WTC11 (cell line): Measurements from ENCODE around the gene TARBP1. TPM values are rescaled to one million over a fixed set of nuclear protein-coding genes. Genes with fewer than 3 reads are reported as not detected.

Source experiments
- ATAC-seq: fragments of 200-7000 bp; cut with Tn5 transposase; 2 replicates; pipeline ENCODE4 v1.10.0; 2021; ENCODE audit warnings: mild to moderate bottlenecking, moderate library complexity
- CTCF ChIA-PET: fragments of 300-600 bp; sonication (Branson Sonifier 250); formaldehyde crosslinking; loops from one replicate; lab custom pipeline; 2021; ENCODE audit warnings: antibody characterized with exemption; lab: Charles Lee
- POLR2A ChIA-PET: fragments of 350-600 bp; sonication (Branson Sonifier 250); formaldehyde crosslinking; loops from one replicate; lab custom pipeline; 2021; ENCODE audit warnings: antibody characterized with exemption; lab: Charles Lee
- DNase-seq: peaks from one replicate; pipeline ENCODE4 v3.0.0; 2021; ENCODE audit warnings: low spot score
- H3K27ac Mint-ChIP-seq: 2 replicates; pipeline ENCODE4 v1.8.0; 2021; ENCODE audit warnings: mixed read lengths
- H3K27me3 Mint-ChIP-seq: 2 replicates; pipeline ENCODE4 v1.8.0; 2021; ENCODE audit warnings: low read depth, mild to moderate bottlenecking, moderate library complexity, mixed read lengths
- H3K36me3 Mint-ChIP-seq: 2 replicates; pipeline ENCODE4 v1.8.0; 2021; ENCODE audit warnings: mixed read lengths
- H3K4me1 Mint-ChIP-seq: 2 replicates; pipeline ENCODE4 v1.8.0; 2022; ENCODE audit warnings: mixed read lengths
- H3K4me3 Mint-ChIP-seq: 2 replicates; pipeline ENCODE4 v1.8.0; 2021; ENCODE audit warnings: mild to moderate bottlenecking, moderate library complexity, mixed read lengths
- H3K9me3 Mint-ChIP-seq: 2 replicates; pipeline ENCODE4 v1.8.0; 2021; ENCODE audit warnings: mixed read lengths
- ATF1 ChIP-seq: sonication (generic); formaldehyde crosslinking; IDR thresholded peaks from 2 replicates; pipeline ENCODE4 v1.8.1; 2023; ENCODE audit warnings: mild to moderate bottlenecking, moderate library complexity, missing genetic modification reagents
- CREM ChIP-seq: sonication (generic); formaldehyde crosslinking; IDR thresholded peaks from 2 replicates; pipeline ENCODE4 v1.8.1; 2022; ENCODE audit warnings: mild to moderate bottlenecking, missing genetic modification reagents, moderate library complexity
- ERG ChIP-seq: fragments of 250-450 bp; sonication (Bioruptor Pico); IDR thresholded peaks from 2 replicates; pipeline ENCODE4 v1.8.0; 2021; ENCODE audit warnings: mild to moderate bottlenecking
- GRHL2 ChIP-seq: fragments of 250-450 bp; sonication (Bioruptor Pico); IDR thresholded peaks from 2 replicates; pipeline ENCODE4 v1.8.0; 2022; ENCODE audit warnings: mild to moderate bottlenecking, moderate library complexity; ENCODE audit not compliant: insufficient replicate concordance, severe bottlenecking
- GTF2I ChIP-seq: fragments of 250-450 bp; sonication (Bioruptor Pico); conservative IDR thresholded peaks from 2 replicates; pipeline ENCODE4 v1.4.0; 2021; ENCODE audit warnings: mild to moderate bottlenecking
- HMGXB4 ChIP-seq: sonication (generic); formaldehyde crosslinking; IDR thresholded peaks from 2 replicates; pipeline ENCODE4 v1.8.1; 2023; ENCODE audit warnings: mild to moderate bottlenecking, moderate library complexity, missing genetic modification reagents
- JUN ChIP-seq: sonication (generic); formaldehyde crosslinking; IDR thresholded peaks from 2 replicates; pipeline ENCODE4 v1.8.0; 2023; ENCODE audit warnings: mild to moderate bottlenecking, missing genetic modification reagents
- MAX ChIP-seq: sonication (generic); formaldehyde crosslinking; IDR thresholded peaks from 2 replicates; pipeline ENCODE4 v1.8.0; 2022; ENCODE audit warnings: mild to moderate bottlenecking, missing genetic modification reagents
- MYBL2 ChIP-seq: sonication (generic); formaldehyde crosslinking; IDR thresholded peaks from 2 replicates; pipeline ENCODE4 v1.8.1; 2023; ENCODE audit warnings: mild to moderate bottlenecking, moderate library complexity, missing genetic modification reagents
- NR3C1 ChIP-seq: sonication (generic); formaldehyde crosslinking; conservative IDR thresholded peaks from 2 replicates; pipeline ENCODE4 v1.8.1; 2023; ENCODE audit warnings: low read depth, mild to moderate bottlenecking, missing genetic modification reagents
- OVOL2 ChIP-seq: fragments of 250-450 bp; sonication (Bioruptor Pico); IDR thresholded peaks from 2 replicates; pipeline ENCODE4 v1.9.0; 2021; ENCODE audit warnings: mild to moderate bottlenecking, borderline replicate concordance
- RELA ChIP-seq: sonication (generic); formaldehyde crosslinking; IDR thresholded peaks from 2 replicates; pipeline ENCODE4 v1.8.1; 2022; ENCODE audit warnings: missing genetic modification reagents, mild to moderate bottlenecking, borderline replicate concordance
- RORB ChIP-seq: fragments of 250-450 bp; sonication (Bioruptor Pico); IDR thresholded peaks from 2 replicates; pipeline ENCODE4 v1.9.0; 2021; ENCODE audit warnings: mild to moderate bottlenecking
- SMAD3 ChIP-seq: sonication (generic); formaldehyde crosslinking; IDR thresholded peaks from 2 replicates; pipeline ENCODE4 v1.8.0; 2022; ENCODE audit warnings: missing genetic modification reagents, mild to moderate bottlenecking, borderline replicate concordance
- SMAD4 ChIP-seq: sonication (generic); formaldehyde crosslinking; IDR thresholded peaks from 2 replicates; pipeline ENCODE4 v1.8.0; 2022; ENCODE audit warnings: mild to moderate bottlenecking, missing genetic modification reagents
- SP1 ChIP-seq: sonication (generic); formaldehyde crosslinking; conservative IDR thresholded peaks from 2 replicates; pipeline ENCODE4 v1.8.1; 2022; ENCODE audit warnings: missing genetic modification reagents
- ZBTB43 ChIP-seq: sonication (generic); formaldehyde crosslinking; IDR thresholded peaks from 2 replicates; pipeline ENCODE4 v1.8.1; 2023; ENCODE audit warnings: mild to moderate bottlenecking, missing genetic modification reagents
- ZNF138 ChIP-seq: sonication (generic); formaldehyde crosslinking; conservative IDR thresholded peaks from 2 replicates; pipeline ENCODE4 v1.8.1; 2022; ENCODE audit warnings: mild to moderate bottlenecking, moderate library complexity, missing genetic modification reagents
- ZNF281 ChIP-seq: sonication (generic); formaldehyde crosslinking; IDR thresholded peaks from 2 replicates; pipeline ENCODE4 v1.8.0; 2023; ENCODE audit warnings: mild to moderate bottlenecking, missing genetic modification reagents
- ZNF396 ChIP-seq: fragments of 250-450 bp; sonication (Bioruptor Pico); IDR thresholded peaks from 2 replicates; pipeline ENCODE4 v1.8.0; 2021; ENCODE audit warnings: mild to moderate bottlenecking, moderate library complexity, borderline replicate concordance
- ZNF423 ChIP-seq: fragments of 250-450 bp; sonication (Bioruptor Pico); IDR thresholded peaks from 2 replicates; pipeline ENCODE4 v2.1.2; 2022; ENCODE audit warnings: mild to moderate bottlenecking, moderate library complexity
- ZNF532 ChIP-seq: fragments of 250-450 bp; sonication (Bioruptor Pico); IDR thresholded peaks from 2 replicates; pipeline ENCODE4 v1.9.0; 2021; ENCODE audit warnings: mild to moderate bottlenecking, borderline replicate concordance
- total RNA-seq: library from RNA; stranded (reverse); gene quantifications from 3 replicates; pipeline ENCODE4 v1.2.3, GENCODE V29; 2021

TARBP1 gene
- total RNA-seq, 1 experiment from 2014 or later = 24.0 TPM

GRCh38 chr1:234468580-234468979 is 10.4 kb downstream of the TARBP1 start:
- POLR2A ChIA-PET = no interaction called here
- no peak for TF ChIP-seq CREM (CRISPR knock-in tag)
- TF ChIP-seq, all 79 proteins: peak for 0
- Mint-ChIP-seq H3K27me3 (no peaks in the 10 kb centered on the region), H3K36me3 (peaks cover 25% of the 10 kb centered on the region), H3K27ac (no peak overlapping the region), H3K9me3 (no peaks in the 10 kb centered on the region), H3K4me1 (0 out of 2 replicates have a peak, but pooled peaks cover 3% of the 10 kb centered on the region), H3K4me3 (no peak overlapping the region)
- DNase-seq = no peak
- CTCF ChIA-PET = no interaction called here
- no peak for ATAC-seq

GRCh38 chr1:234467821-234468220 is 11.2 kb downstream of the TARBP1 start:
- peaks cover 25% of the 10 kb centered on the region for H3K36me3 Mint-ChIP-seq
- no peak overlapping the region for H3K27ac Mint-ChIP-seq
- TF ChIP-seq ZNF396 (CRISPR knock-in tag) = no peak
- no peak for TF ChIP-seq SP1 (CRISPR knock-in tag)
- TF ChIP-seq ZNF281 (CRISPR knock-in tag) = no peak
- no peak for TF ChIP-seq ZNF423 (CRISPR knock-in tag)
- TF ChIP-seq OVOL2 (CRISPR knock-in tag) = no peak
- TF ChIP-seq ERG (CRISPR knock-in tag) = no peak
- no peak for TF ChIP-seq SMAD4
- TF ChIP-seq ZBTB43 (CRISPR knock-in tag) = no peak
- no peak for TF ChIP-seq GTF2I
- TF ChIP-seq ZNF532 (CRISPR knock-in tag) = no peak
- no peaks in the 10 kb centered on the region for H3K27me3 Mint-ChIP-seq
- no peak overlapping the region for H3K4me3 Mint-ChIP-seq
- ChIA-PET CTCF (interaction anchor here (1.0 kb wide), 1 partner anchor 158 kb away, joined by 3 read pairs; no protein-coding TSS in a partner anchor), POLR2A (no interaction called here)
- no peaks in the 10 kb centered on the region for H3K9me3 Mint-ChIP-seq
- H3K4me1 Mint-ChIP-seq = 0 out of 2 replicates have a peak, but pooled peaks cover 3% of the 10 kb centered on the region
- DNase-seq (no peak), ATAC-seq (no peak)

- 0 out of 2 replicates have a peak, but pooled peaks cover 3% of the 10 kb centered on the region for H3K4me1 Mint-ChIP-seq
- no peaks in the 10 kb centered on the region for H3K27me3 Mint-ChIP-seq
- CTCF ChIA-PET = interaction anchor here (1.0 kb wide), 1 partner anchor 157 kb away, joined by 3 read pairs; no protein-coding TSS in a partner anchor
- DNase-seq (no peak), ATAC-seq (no peak)
- peaks cover 29% of the 10 kb centered on the region for H3K36me3 Mint-ChIP-seq
- no peak overlapping the region for H3K4me3 Mint-ChIP-seq
- no peak overlapping the region for H3K27ac Mint-ChIP-seq
- POLR2A ChIA-PET = no interaction called here
- H3K9me3 Mint-ChIP-seq = no peaks in the 10 kb centered on the region
- TF ChIP-seq SMAD3 (CRISPR knock-in tag) (no peak), HMGXB4 (no peak), NR3C1 (CRISPR knock-in tag) (no peak), JUN (CRISPR knock-in tag) (no peak), RELA (no peak), MAX (CRISPR knock-in tag) (no peak), GRHL2 (no peak), MYBL2 (CRISPR knock-in tag) (no peak), ATF1 (no peak), ZNF138 (CRISPR knock-in tag) (no peak), RORB (CRISPR knock-in tag) (no peak)
These were observed 12.0 kb downstream of the TARBP1 start for GRCh38 chr1:234466945-234467344.
